ENCODE results near the gene TENM4.
A peak's percentile ranks its signal among the peaks of the same experiment; 100 is the strongest.

Gene TENM4

GRCh38 chr11:79392161-79392560 is 48.7 kb downstream of the TENM4 start:
- no peak for DNase-seq

- no peak for DNase-seq
Observed at GRCh38 chr11:79390923-79391322, 49.9 kb downstream of the TENM4 start.

GRCh38 chr11:79390477-79390876 is 50.4 kb downstream of the TENM4 start:
- DNase-seq: no peak

GRCh38 chr11:79388201-79388600 is 52.6 kb downstream of the TENM4 start:
- no peak for DNase-seq

GRCh38 chr11:79383874-79384273 is 57.0 kb downstream of the TENM4 start:
- no peak for DNase-seq

- DNase-seq: no peak
Observed at GRCh38 chr11:79382301-79383050, 58.4 kb downstream of the TENM4 start.

- no peak for DNase-seq
Observed at GRCh38 chr11:79381036-79381435, 59.8 kb downstream of the TENM4 start.

GRCh38 chr11:79377406-79377805 is 63.4 kb downstream of the TENM4 start:
- no peak for DNase-seq

GRCh38 chr11:79375818-79376550 is 64.8 kb downstream of the TENM4 start:
- no peak for DNase-seq

GRCh38 chr11:79374727-79375126 is 66.1 kb downstream of the TENM4 start:
- peak in 17 of 56 donors; percentile 3 to 54 (median 19) for DNase-seq

- no peak for DNase-seq
Observed at GRCh38 chr11:79371724-79372123, 69.1 kb downstream of the TENM4 start.

GRCh38 chr11:79371152-79371551 is 69.7 kb downstream of the TENM4 start:
- no peak for DNase-seq

- DNase-seq: no peak
Observed at GRCh38 chr11:79369055-79369454, 71.8 kb downstream of the TENM4 start.

GRCh38 chr11:79367844-79368243 is 73.0 kb downstream of the TENM4 start:
- DNase-seq: no peak

- no peak for DNase-seq
Observed at GRCh38 chr11:79366218-79366617, 74.6 kb downstream of the TENM4 start.

- DNase-seq: no peak
Observed at GRCh38 chr11:79363861-79364378, 76.9 kb downstream of the TENM4 start.

GRCh38 chr11:79363256-79363655 is 77.6 kb downstream of the TENM4 start:
- no peak for DNase-seq

- no peak for DNase-seq
Observed at GRCh38 chr11:79362821-79363220, 78.0 kb downstream of the TENM4 start.

- no peak for DNase-seq
Observed at GRCh38 chr11:79362206-79362757, 78.5 kb downstream of the TENM4 start.

GRCh38 chr11:79358258-79358657 is 82.6 kb downstream of the TENM4 start:
- no peak for DNase-seq

- DNase-seq: no peak
Observed at GRCh38 chr11:79353706-79354105, 87.1 kb downstream of the TENM4 start.

GRCh38 chr11:79352349-79352703 is 88.5 kb downstream of the TENM4 start:
- no peak for DNase-seq

Measured in amygdala (tissue), 56 donors.